Astrocyte (in vitro differentiated cells and primary cell): ENCODE results near the gene MIGA1.

ENCODE experiments used
- CTCF ChIP-seq: IDR thresholded peaks from 2 replicates; pipeline ENCODE4 v1.5.1; 2011; ENCODE audit warnings: low read depth, mild to moderate bottlenecking, inconsistent platforms, low read length, moderate library complexity; ENCODE audit not compliant: insufficient read depth
- EZH2 ChIP-seq: IDR thresholded peaks from 2 replicates; pipeline ENCODE4 v1.6.1; 2012; ENCODE audit warnings: mild to moderate bottlenecking, low read length, inconsistent platforms; ENCODE audit not compliant: insufficient read depth

GRCh38 chr1:77891200-77891599 is 111.8 kb downstream of the MIGA1 start:
- TF ChIP-seq CTCF (no peak), EZH2 (no peak)
